Activated T-helper 17 cell treated with anti-CD3 and anti-CD28 coated beads, Interleukin-2, amount 50 U/mL, for 72 hours (primary cell): ENCODE data around the gene SEC22A. TPM values are rescaled to one million over a fixed set of nuclear protein-coding genes. Genes with fewer than 3 reads are reported as not detected.
A peak's percentile ranks its signal among the peaks of the same experiment; 100 is the strongest.

Source experiments
- ATAC-seq: fragments of 150-1000 bp; cut with Tn5 transposase; replicated peaks from 2 replicates; pipeline ENCODE4 v1.10.0; 2021; ENCODE audit warnings: mild to moderate bottlenecking, moderate library complexity
- H3K27ac Mint-ChIP-seq: one replicate; pipeline ENCODE4 v1.8.0; 2022; ENCODE audit warnings: mixed read lengths
- H3K27me3 Mint-ChIP-seq: one replicate; pipeline ENCODE4 v1.8.0; 2022; ENCODE audit warnings: mixed read lengths
- H3K36me3 Mint-ChIP-seq: one replicate; pipeline ENCODE4 v1.8.0; 2022; ENCODE audit warnings: low read depth, mild to moderate bottlenecking, mixed read lengths
- H3K4me1 Mint-ChIP-seq: one replicate; pipeline ENCODE4 v1.8.0; 2022; ENCODE audit warnings: mixed read lengths
- H3K4me3 Mint-ChIP-seq: one replicate; pipeline ENCODE4 v1.8.0; 2022; ENCODE audit warnings: mild to moderate bottlenecking, mixed read lengths
- H3K9me3 Mint-ChIP-seq: one replicate; pipeline ENCODE4 v1.8.0; 2022; ENCODE audit warnings: mixed read lengths
- total RNA-seq, 2 donors: library from RNA; stranded (reverse); gene quantifications; one replicate each; pipeline ENCODE4 v1.2.3, GENCODE V29; 2022

Gene SEC22A, protein sequence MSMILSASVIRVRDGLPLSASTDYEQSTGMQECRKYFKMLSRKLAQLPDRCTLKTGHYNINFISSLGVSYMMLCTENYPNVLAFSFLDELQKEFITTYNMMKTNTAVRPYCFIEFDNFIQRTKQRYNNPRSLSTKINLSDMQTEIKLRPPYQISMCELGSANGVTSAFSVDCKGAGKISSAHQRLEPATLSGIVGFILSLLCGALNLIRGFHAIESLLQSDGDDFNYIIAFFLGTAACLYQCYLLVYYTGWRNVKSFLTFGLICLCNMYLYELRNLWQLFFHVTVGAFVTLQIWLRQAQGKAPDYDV
- total RNA-seq: 10 to 100 TPM; 15.9 to 20.1 TPM

DNA sequence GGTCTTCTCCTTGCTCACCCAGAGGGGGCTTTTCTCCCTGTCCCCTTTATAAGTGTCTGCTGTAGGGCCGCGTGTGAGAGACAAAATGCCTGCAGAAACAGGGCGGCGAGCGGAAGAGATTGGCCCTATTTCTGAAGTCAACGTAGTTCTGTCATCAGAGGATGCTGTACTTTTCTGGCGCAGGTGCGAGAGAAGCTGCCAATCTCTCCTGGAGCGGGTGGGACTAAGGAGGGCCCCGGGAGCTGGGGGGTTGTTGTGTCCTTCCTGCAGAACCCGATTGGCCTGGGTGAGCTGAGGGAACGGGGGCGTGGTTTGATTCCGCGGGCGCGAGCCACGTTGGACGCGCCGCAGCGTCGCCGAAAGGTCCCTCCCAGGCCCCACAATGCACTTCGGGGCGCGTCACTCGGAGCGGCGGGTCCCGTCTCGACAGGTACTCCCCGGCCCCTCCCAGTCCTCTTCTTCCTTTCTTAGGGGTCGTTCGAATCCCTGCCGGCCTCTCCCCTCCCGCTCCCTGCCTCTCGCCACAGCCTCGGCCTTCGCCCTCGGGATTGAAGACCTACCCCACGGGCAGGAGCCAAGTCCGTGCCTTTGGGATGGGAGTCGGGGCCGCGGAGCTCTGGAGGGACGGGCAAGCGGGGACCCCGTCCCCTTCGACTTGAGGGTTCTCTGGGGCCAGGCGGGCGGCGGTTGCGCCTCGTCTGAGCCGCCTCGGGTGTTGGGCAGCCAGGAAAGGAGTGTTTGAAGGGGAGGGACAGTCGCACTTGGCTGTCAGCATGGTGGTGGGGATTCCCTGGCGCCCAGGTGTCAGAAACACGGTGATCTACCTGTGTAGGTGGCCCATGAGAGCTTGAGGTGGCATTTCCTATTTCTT is at the start of gene SEC22A:
Gene SEC22A, plus strand, starts transcription at position 387 of the 871 bp plus-strand sequence. CDS start 7,275 bp downstream, outside the sequence.
- Mint-ChIP-seq H3K27ac (peak within 1 kb of the TSS; percentile 97), H3K36me3 (peaks cover 6% of the 10 kb centered on the region), H3K4me3 (peak within 1 kb of the TSS; percentile 95), H3K9me3 (no peaks in the 10 kb centered on the region), H3K27me3 (no peaks in the 10 kb centered on the region), H3K4me1 (peaks cover 10% of the 10 kb centered on the region)
- ATAC-seq: peak; percentile 99

DNA sequence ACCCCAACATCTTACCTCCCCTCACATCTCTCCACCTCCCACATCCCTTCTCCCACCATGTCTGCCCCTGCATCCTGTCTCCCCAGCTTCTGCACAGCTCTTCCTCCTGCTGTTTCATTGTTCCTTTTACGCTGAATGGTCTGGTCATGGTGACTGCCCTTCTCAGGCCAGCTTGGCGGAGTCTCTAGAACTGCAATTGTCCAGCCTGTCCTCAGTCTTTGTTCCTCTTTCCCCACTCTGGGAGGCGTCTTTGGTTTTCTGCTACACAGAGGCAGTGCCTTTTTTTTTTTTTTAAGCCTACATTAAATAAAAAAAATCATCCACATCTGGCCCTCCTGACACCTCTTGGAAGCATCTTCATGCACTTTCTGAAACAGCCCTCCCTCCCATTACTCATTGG is 49.1 kb upstream of the SEC22A start:
- Mint-ChIP-seq H3K4me3 (no peak overlapping the region), H3K27me3 (no peaks in the 10 kb centered on the region), H3K4me1 (no peaks in the 10 kb centered on the region), H3K27ac (no peak overlapping the region), H3K36me3 (peaks cover 59% of the 10 kb centered on the region), H3K9me3 (peaks cover 3% of the 10 kb centered on the region)
- no peak for ATAC-seq

DNA sequence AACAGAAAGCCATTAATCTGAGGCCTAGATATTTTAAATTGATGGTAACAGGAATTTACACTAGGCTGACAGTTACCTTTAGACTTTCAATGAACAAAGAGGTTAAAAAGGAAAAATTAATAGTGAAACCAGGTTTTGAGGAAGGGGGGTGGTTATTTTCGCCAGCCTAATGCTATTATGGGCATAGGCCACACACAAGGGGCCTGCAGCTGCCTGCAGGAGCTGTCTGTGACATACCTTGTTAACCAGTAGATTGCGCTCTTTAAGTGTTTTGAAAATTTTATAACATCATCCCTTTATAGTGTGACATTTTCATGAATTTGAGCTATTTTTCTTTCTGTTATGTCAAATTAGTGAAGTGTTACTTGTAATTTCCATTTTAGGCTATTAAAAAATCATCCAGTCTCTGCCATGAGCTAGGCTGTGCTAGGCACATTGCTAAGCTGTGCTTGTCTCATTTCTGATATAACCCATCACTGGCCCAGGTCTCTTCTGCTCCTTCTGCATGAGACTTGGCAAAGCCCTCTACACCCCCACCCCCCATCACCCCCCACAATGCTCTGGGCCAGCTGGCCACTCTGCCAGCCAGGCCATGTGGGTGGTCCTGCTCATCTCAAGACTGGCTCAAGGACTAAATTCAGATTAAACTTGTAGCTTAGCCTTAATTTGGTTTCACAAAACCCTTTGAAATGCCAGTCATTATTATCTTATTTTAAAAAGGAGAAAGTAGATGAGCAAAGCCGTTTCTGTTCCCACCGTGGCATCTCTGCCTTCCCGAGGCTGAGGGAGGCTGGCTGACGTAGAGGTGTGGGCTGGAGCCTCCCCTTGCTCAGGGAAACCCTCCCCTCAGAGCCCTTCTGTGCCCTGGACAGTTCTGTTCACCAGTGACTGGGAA is 48.4 kb upstream of the SEC22A start:
- peaks cover 3% of the 10 kb centered on the region for H3K9me3 Mint-ChIP-seq
- H3K27ac Mint-ChIP-seq: no peak overlapping the region
- H3K4me1 Mint-ChIP-seq: peaks cover 4% of the 10 kb centered on the region
- peaks cover 60% of the 10 kb centered on the region for H3K36me3 Mint-ChIP-seq
- H3K4me3 Mint-ChIP-seq: no peak overlapping the region
- H3K27me3 Mint-ChIP-seq: no peaks in the 10 kb centered on the region
- ATAC-seq: no peak

GRCh38 chr3:123154020-123154985 is 47.4 kb upstream of the SEC22A start:
- peaks cover 60% of the 10 kb centered on the region for H3K36me3 Mint-ChIP-seq
- no peak for ATAC-seq
- H3K27ac Mint-ChIP-seq: no peak overlapping the region
- H3K9me3 Mint-ChIP-seq: peaks cover 3% of the 10 kb centered on the region
- H3K4me1 Mint-ChIP-seq: peaks cover 5% of the 10 kb centered on the region
- H3K4me3 Mint-ChIP-seq: no peak overlapping the region
- H3K27me3 Mint-ChIP-seq: no peaks in the 10 kb centered on the region

DNA sequence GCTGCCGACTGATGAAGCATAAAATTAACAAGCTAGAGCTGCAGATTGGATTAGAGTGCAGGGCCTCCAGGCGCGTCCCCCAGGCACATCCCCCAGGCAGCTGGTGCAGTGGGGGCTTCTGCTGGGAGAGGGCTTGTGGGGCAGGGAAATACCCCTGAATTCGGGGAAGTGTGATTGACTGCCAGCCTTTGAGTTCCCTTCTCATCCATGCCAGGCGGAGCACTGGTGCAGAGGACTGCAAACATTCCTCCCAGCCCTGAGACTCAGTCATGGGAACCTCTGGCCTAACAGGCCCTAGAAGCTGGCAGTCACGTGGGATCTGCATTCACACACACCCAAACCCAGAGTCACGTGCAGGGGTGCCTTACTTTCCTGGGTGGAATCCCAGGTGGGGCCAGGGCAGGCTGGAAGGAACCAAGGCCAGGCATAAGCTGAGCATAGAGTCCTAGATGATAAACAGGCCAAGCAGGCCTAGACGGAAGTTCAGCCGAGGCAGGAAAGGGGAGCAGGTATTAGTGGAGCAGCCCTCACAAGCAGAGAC is 46.2 kb upstream of the SEC22A start:
- H3K4me3 Mint-ChIP-seq: no peak overlapping the region
- peaks cover 3% of the 10 kb centered on the region for H3K9me3 Mint-ChIP-seq
- H3K4me1 Mint-ChIP-seq: peaks cover 5% of the 10 kb centered on the region
- H3K27me3 Mint-ChIP-seq: no peaks in the 10 kb centered on the region
- H3K36me3 Mint-ChIP-seq: peaks cover 60% of the 10 kb centered on the region
- H3K27ac Mint-ChIP-seq: no peak overlapping the region
- ATAC-seq: no peak

GRCh38 chr3:123156276-123156995 is 45.3 kb upstream of the SEC22A start:
- H3K27ac Mint-ChIP-seq: no peak overlapping the region
- H3K27me3 Mint-ChIP-seq: no peaks in the 10 kb centered on the region
- ATAC-seq: no peak
- H3K36me3 Mint-ChIP-seq: peaks cover 61% of the 10 kb centered on the region
- no peak overlapping the region for H3K4me3 Mint-ChIP-seq
- peaks cover 3% of the 10 kb centered on the region for H3K9me3 Mint-ChIP-seq
- H3K4me1 Mint-ChIP-seq: peaks cover 5% of the 10 kb centered on the region

GRCh38 chr3:123157209-123157597 is 44.5 kb upstream of the SEC22A start:
- Mint-ChIP-seq H3K4me1 (peaks cover 5% of the 10 kb centered on the region), H3K27me3 (no peaks in the 10 kb centered on the region), H3K27ac (no peak overlapping the region), H3K9me3 (peaks cover under 1% of the 10 kb centered on the region), H3K36me3 (peaks cover 66% of the 10 kb centered on the region), H3K4me3 (no peak overlapping the region)
- no peak for ATAC-seq

DNA sequence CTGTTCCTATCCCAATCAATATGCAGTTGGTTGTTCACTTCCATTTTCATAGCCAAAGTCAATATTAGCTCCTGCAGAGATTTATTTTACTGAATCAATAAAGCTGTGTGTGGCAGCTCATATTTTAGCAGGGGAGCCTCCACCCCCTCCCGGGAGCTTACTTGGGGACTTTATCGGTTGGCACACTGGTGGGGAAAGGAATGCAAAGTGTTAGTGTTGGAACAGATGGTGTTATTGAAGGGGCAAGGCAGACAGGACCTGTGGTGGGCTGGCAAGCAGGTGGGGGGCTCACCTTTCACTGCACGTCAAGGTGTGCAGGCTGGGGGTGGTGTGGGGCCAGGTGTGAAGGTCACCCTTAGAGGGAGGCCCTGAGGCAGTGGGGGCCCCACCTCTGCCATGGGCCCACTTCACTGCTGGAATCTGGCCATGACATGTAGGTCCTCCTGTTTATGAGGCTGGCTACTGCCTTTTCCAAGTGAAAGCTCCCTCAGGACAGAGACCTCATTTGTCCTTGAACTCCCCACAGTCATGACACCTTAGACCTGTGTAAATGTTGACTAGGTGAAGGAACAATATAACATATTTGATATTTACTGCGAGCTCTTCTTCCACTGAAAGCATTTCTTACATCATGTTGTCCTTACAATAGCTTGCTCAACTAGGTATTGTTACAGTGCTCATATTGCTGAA is 44.0 kb upstream of the SEC22A start:
- Mint-ChIP-seq H3K27ac (no peak overlapping the region), H3K4me1 (peaks cover 5% of the 10 kb centered on the region), H3K36me3 (peaks cover 66% of the 10 kb centered on the region), H3K4me3 (no peak overlapping the region), H3K9me3 (no peaks in the 10 kb centered on the region), H3K27me3 (no peaks in the 10 kb centered on the region)
- no peak for ATAC-seq

DNA sequence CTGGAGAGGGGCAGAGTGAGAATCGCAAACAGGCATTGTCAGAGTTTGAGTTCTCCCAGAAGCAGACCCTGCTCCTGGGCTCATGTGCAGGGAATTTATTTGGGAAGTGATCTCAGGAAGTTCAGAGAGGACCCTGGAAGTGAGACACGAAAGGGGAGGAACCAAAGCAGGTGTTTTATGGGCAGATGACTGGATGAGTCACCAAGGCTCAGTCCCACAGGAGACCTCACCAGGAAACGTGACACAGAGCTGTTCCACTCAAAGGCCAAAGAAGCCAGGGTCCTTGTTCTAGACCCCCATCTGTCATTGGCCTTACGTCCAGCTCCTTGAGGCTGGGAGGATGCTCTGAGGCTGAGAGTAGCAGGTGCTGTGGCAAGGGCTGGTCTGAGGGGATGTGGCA is 43.4 kb upstream of the SEC22A start:
- Mint-ChIP-seq H3K9me3 (no peaks in the 10 kb centered on the region), H3K27ac (no peak overlapping the region), H3K4me3 (no peak overlapping the region), H3K36me3 (peaks cover 66% of the 10 kb centered on the region), H3K27me3 (no peaks in the 10 kb centered on the region), H3K4me1 (peaks cover 5% of the 10 kb centered on the region)
- no peak for ATAC-seq

DNA sequence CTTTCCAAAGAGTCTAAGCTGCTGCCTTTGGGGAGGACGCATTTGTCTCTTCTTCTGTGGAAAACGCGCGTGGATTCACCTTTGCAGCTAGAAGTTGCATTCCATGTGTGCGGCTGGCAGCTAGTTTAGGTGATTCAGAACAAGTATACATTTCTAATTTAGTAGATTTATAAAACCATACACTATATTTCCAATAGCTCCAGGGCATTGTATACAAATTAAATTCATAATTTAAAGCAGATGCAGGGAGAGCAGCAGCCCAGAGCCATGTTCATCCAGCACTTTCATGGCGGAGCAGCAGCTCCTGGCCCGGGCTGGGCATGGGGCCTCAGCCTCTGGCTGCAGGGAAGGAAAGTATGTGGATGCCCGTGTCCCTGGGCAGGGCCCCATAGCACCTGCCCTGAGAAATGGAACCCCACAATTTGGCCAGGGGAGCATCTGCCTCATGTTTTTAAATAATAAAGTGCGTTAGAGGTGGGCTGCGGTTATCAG is 42.8 kb upstream of the SEC22A start:
- no peak for ATAC-seq
- peaks cover 5% of the 10 kb centered on the region for H3K4me1 Mint-ChIP-seq
- no peaks in the 10 kb centered on the region for H3K9me3 Mint-ChIP-seq
- H3K36me3 Mint-ChIP-seq: peaks cover 72% of the 10 kb centered on the region
- no peak overlapping the region for H3K4me3 Mint-ChIP-seq
- H3K27ac Mint-ChIP-seq: no peak overlapping the region
- no peaks in the 10 kb centered on the region for H3K27me3 Mint-ChIP-seq

DNA sequence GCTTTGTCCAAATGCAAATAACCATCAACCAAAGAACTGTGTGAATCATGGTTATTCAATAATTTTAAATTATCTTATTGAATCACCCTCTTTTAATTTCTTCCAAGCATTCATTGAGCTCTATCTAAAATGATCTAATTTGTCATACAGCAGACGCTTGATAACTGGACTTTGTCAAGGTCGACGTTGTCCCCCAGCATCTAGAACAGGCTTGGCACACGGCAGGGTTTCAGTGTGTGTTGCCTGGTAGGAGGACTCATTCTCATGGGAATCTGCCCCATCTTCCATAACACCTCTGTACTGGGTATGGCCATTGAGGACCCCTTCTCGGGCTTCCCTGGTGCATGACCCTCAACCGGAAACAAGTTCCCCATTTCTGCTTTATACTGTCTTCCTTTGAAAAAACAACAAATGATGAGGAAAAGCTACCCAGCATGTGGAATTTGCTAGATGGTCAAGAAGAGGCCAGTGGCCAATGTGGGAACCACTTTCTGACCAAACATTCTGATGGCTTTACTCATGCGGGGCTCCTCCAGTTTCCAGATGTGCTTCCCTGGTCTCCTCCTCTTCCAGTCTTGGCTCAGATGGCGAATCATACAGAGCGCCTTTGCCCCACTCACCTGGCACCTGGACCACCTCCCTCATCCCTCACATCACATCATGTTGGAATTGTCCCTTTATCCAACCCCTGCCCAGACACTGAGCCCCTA is 41.7 kb upstream of the SEC22A start:
- Mint-ChIP-seq H3K27me3 (no peaks in the 10 kb centered on the region), H3K4me3 (no peak overlapping the region), H3K36me3 (peaks cover 80% of the 10 kb centered on the region), H3K4me1 (peaks cover 5% of the 10 kb centered on the region), H3K27ac (no peak overlapping the region), H3K9me3 (peaks cover 3% of the 10 kb centered on the region)
- no peak for ATAC-seq

- Mint-ChIP-seq H3K4me3 (no peak overlapping the region), H3K36me3 (peaks cover 89% of the 10 kb centered on the region), H3K9me3 (peaks cover 4% of the 10 kb centered on the region), H3K27me3 (no peaks in the 10 kb centered on the region), H3K4me1 (peaks cover 5% of the 10 kb centered on the region), H3K27ac (no peak overlapping the region)
- no peak for ATAC-seq
These were observed 40.6 kb upstream of the SEC22A start for GRCh38 chr3:123161167-123161566.
